Hepatocyte (in vitro differentiated cells): ENCODE data around the gene HNF1A.

Source experiments
- EZH2phosphoT487 ChIP-seq: fragments of 200-600 bp; sonication (generic); IDR thresholded peaks from one replicate; pipeline ENCODE4 v1.6.1; 2018; ENCODE audit warnings: antibody characterized with exemption, mild to moderate bottlenecking, low read depth, moderate library complexity; ENCODE audit not compliant: unreplicated experiment, severe bottlenecking
- TF ChIP-seq, protein P1 (sequence below): fragments of 200-600 bp; sonication (generic); IDR thresholded peaks from 2 replicates; pipeline ENCODE4 v1.5.1; 2016; ENCODE audit warnings: antibody characterized with exemption, mild to moderate bottlenecking; ENCODE audit not compliant: poor library complexity

DNA sequence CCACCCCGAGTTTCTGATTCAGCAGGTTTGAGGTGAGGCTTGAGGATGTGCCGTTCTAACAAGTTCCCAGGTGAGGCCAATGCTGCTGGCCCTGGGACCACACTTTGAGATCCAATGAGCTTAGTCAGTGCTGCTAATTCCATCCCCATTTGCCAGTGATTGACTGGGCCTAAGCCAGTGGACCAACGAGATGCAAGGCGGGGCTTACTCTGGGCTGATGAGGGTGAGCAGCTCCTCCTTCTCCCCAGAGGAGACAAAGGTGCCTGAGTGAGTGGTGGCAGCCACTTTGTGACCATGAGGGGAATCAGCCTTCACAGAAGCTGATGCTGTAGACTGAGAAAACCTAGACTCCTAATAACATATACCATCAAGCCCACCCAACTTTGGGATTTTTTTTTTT is 23.1 kb upstream of the HNF1A start:
- TF ChIP-seq, protein P1, sequence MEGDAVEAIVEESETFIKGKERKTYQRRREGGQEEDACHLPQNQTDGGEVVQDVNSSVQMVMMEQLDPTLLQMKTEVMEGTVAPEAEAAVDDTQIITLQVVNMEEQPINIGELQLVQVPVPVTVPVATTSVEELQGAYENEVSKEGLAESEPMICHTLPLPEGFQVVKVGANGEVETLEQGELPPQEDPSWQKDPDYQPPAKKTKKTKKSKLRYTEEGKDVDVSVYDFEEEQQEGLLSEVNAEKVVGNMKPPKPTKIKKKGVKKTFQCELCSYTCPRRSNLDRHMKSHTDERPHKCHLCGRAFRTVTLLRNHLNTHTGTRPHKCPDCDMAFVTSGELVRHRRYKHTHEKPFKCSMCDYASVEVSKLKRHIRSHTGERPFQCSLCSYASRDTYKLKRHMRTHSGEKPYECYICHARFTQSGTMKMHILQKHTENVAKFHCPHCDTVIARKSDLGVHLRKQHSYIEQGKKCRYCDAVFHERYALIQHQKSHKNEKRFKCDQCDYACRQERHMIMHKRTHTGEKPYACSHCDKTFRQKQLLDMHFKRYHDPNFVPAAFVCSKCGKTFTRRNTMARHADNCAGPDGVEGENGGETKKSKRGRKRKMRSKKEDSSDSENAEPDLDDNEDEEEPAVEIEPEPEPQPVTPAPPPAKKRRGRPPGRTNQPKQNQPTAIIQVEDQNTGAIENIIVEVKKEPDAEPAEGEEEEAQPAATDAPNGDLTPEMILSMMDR, result no peak
- TF ChIP-seq EZH2phosphoT487, result no peak
